Skeletal muscle tissue (tissue), 4 donors: ENCODE results near the gene MAGI2. TPM values are rescaled to one million over a fixed set of nuclear protein-coding genes. Genes with fewer than 3 reads are reported as not detected.
"Not testable (repeated sequence)": the region's sequence is repeated elsewhere in the genome, so short reads cannot be mapped to it uniquely, and the experiment has no call there.

Source experiments
- H3K27ac ChIP-seq: one replicate; pipeline ENCODE4 v1.7.0; 2013; ENCODE audit warnings: mild to moderate bottlenecking, low read depth, low read length, inconsistent platforms
- H3K27me3 ChIP-seq, 3 donors: one replicate each; pipeline ENCODE4 v1.7.0; 2013; ENCODE audit warnings: low read length in 3 of 3; ENCODE audit not compliant: control insufficient read depth in 3 of 3, insufficient read depth in 3 of 3
- H3K36me3 ChIP-seq, 3 donors: one replicate each; pipeline ENCODE4 v1.7.0; 2013; ENCODE audit warnings: low read length in 3 of 3; ENCODE audit not compliant: control insufficient read depth in 3 of 3, insufficient read depth in 3 of 3
- H3K4me1 ChIP-seq, 3 donors: one replicate each; pipeline ENCODE4 v1.7.0; 2013; ENCODE audit warnings: low read length in 3 of 3, mild to moderate bottlenecking in 3 of 3; ENCODE audit not compliant: control insufficient read depth in 3 of 3, insufficient read depth in 3 of 3
- H3K4me3 ChIP-seq, 3 donors: one replicate each; pipeline ENCODE4 v1.7.0; 2013; ENCODE audit warnings: low read length in 3 of 3
- H3K9ac ChIP-seq, 3 donors: one replicate each; pipeline ENCODE4 v1.7.0; 2013; ENCODE audit warnings: low read length in 3 of 3, mild to moderate bottlenecking in 3 of 3, moderate library complexity in 2 of 3, low read depth in 1 of 3
- H3K9me3 ChIP-seq, 3 donors: one replicate each; pipeline ENCODE4 v1.7.0; 2013; ENCODE audit warnings: low read length in 3 of 3; ENCODE audit not compliant: control insufficient read depth in 3 of 3
- total RNA-seq: library from RNA; depleted of rRNA; stranded (reverse); fragments of >200 nt; gene quantifications from one replicate; pipeline ENCODE4 v1.2.3, GENCODE V29; 2014
- donor health status: Osteomylitis.

MAGI2 gene
- total RNA-seq, 1 donor from 2014 or later = 4.2 TPM

GRCh38 chr7:78514634-78515033 lies 938.8 kb downstream of the MAGI2 start:
- Histone ChIP-seq H3K9ac (no peak overlapping the region), H3K4me1 (no peaks in the 10 kb centered on the region), H3K27me3 (no peaks in the 10 kb centered on the region), H3K9me3 (no peaks in the 10 kb centered on the region), H3K36me3 (no peaks in the 10 kb centered on the region), H3K4me3 (no peak overlapping the region), H3K27ac (no peak overlapping the region)

- H3K36me3 ChIP-seq = no peaks in the 10 kb centered on the region
- H3K27ac ChIP-seq = no peak overlapping the region
- H3K9ac ChIP-seq = no peak overlapping the region
- no peak overlapping the region for H3K4me3 ChIP-seq
- H3K4me1 ChIP-seq = no peaks in the 10 kb centered on the region
- no peaks in the 10 kb centered on the region for H3K9me3 ChIP-seq
- no peaks in the 10 kb centered on the region for H3K27me3 ChIP-seq
Measured at GRCh38 chr7:78510580-78511188, 942.8 kb downstream of the MAGI2 start.

- not testable (repeated sequence) for H3K9me3 ChIP-seq, H3K4me1 ChIP-seq, H3K36me3 ChIP-seq, H3K4me3 ChIP-seq, H3K27me3 ChIP-seq, H3K9ac ChIP-seq, H3K27ac ChIP-seq
Measured at GRCh38 chr7:78503301-78503700, 950.2 kb downstream of the MAGI2 start.

- Histone ChIP-seq H3K9me3 (no peaks in the 10 kb centered on the region), H3K27me3 (no peaks in the 10 kb centered on the region), H3K27ac (no peak overlapping the region), H3K36me3 (no peaks in the 10 kb centered on the region), H3K4me1 (no peaks in the 10 kb centered on the region), H3K9ac (no peak overlapping the region), H3K4me3 (no peak overlapping the region)
Measured at GRCh38 chr7:78501064-78501463, 952.4 kb downstream of the MAGI2 start.

GRCh38 chr7:78499971-78500370 lies 953.5 kb downstream of the MAGI2 start:
- Histone ChIP-seq H3K9me3 (no peaks in the 10 kb centered on the region), H3K36me3 (no peaks in the 10 kb centered on the region), H3K4me3 (no peak overlapping the region), H3K27ac (no peak overlapping the region), H3K9ac (no peak overlapping the region), H3K27me3 (no peaks in the 10 kb centered on the region), H3K4me1 (no peaks in the 10 kb centered on the region)

- H3K4me3 ChIP-seq = no peak overlapping the region
- H3K36me3 ChIP-seq = no peaks in the 10 kb centered on the region
- no peak overlapping the region for H3K9ac ChIP-seq
- H3K27ac ChIP-seq = no peak overlapping the region
- no peaks in the 10 kb centered on the region for H3K27me3 ChIP-seq
- no peaks in the 10 kb centered on the region for H3K9me3 ChIP-seq
- H3K4me1 ChIP-seq = no peaks in the 10 kb centered on the region
Measured at GRCh38 chr7:78499283-78499682, 954.2 kb downstream of the MAGI2 start.

- H3K4me1 ChIP-seq = no peaks in the 10 kb centered on the region
- no peak overlapping the region for H3K9ac ChIP-seq
- no peaks in the 10 kb centered on the region for H3K36me3 ChIP-seq
- H3K27ac ChIP-seq = no peak overlapping the region
- H3K9me3 ChIP-seq = no peaks in the 10 kb centered on the region
- no peak overlapping the region for H3K4me3 ChIP-seq
- no peaks in the 10 kb centered on the region for H3K27me3 ChIP-seq
Measured at GRCh38 chr7:78497728-78498427, 955.6 kb downstream of the MAGI2 start.

GRCh38 chr7:78496096-78496630 lies 957.3 kb downstream of the MAGI2 start:
- H3K27ac ChIP-seq = no peak overlapping the region
- H3K9me3 ChIP-seq = no peaks in the 10 kb centered on the region
- H3K4me1 ChIP-seq = no peaks in the 10 kb centered on the region
- no peaks in the 10 kb centered on the region for H3K27me3 ChIP-seq
- no peak overlapping the region for H3K4me3 ChIP-seq
- H3K36me3 ChIP-seq = no peaks in the 10 kb centered on the region
- no peak overlapping the region for H3K9ac ChIP-seq

- no peaks in the 10 kb centered on the region for H3K9me3 ChIP-seq
- H3K36me3 ChIP-seq = no peaks in the 10 kb centered on the region
- H3K9ac ChIP-seq = peak overlapping the region in 1 of 3 donors; percentile 11
- H3K27me3 ChIP-seq = no peaks in the 10 kb centered on the region
- no peak overlapping the region for H3K27ac ChIP-seq
- no peaks in the 10 kb centered on the region for H3K4me1 ChIP-seq
- no peak overlapping the region for H3K4me3 ChIP-seq
Measured at GRCh38 chr7:78493401-78493800, 960.1 kb downstream of the MAGI2 start.

GRCh38 chr7:78492146-78492545 lies 961.3 kb downstream of the MAGI2 start:
- H3K4me3 ChIP-seq = no peak overlapping the region
- H3K9ac ChIP-seq = no peak overlapping the region
- no peaks in the 10 kb centered on the region for H3K9me3 ChIP-seq
- H3K4me1 ChIP-seq = no peaks in the 10 kb centered on the region
- H3K36me3 ChIP-seq = no peaks in the 10 kb centered on the region
- no peak overlapping the region for H3K27ac ChIP-seq
- H3K27me3 ChIP-seq = no peaks in the 10 kb centered on the region
